Measurements from ENCODE around the gene OMA1.

GRCh38 chr1:58496042-58496441 is 50.5 kb downstream of the OMA1 start:
- no peak for TF ChIP-seq CTCF (IDR thresholded peaks at IDR 0.05)
- no peak for TF ChIP-seq POLR2A (IDR thresholded peaks at IDR 0.05)
